GM18505 (cell line): ENCODE data around the gene ALG9.
A peak's percentile ranks its signal among the peaks of the same experiment; 100 is the strongest.

Source experiments
- ATAC-seq: cut with Tn5 transposase; IDR thresholded peaks from one replicate; pipeline ENCODE4 v1.9.1; 2021; ENCODE audit not compliant: unreplicated experiment
- POLR2A ChIP-seq: IDR thresholded peaks from 4 replicates; pipeline ENCODE4 v1.6.1; 2011; ENCODE audit warnings: borderline replicate concordance; ENCODE audit not compliant: insufficient read depth, insufficient read length; ENCODE audit errors: extremely low read depth

ALG9 gene

GRCh38 chr11:111870886-111871692 is at the start of gene ALG9:
ALG9 (minus strand) TSS chr11:111871581; CDS start chr11:111871482, 99 bp downstream.
- peak; percentile 91 for ATAC-seq
- TF ChIP-seq POLR2A = peak; percentile 70

- no peak for TF ChIP-seq POLR2A
- no peak for ATAC-seq
These were observed 49.5 kb upstream of the ALG9 start for GRCh38 chr11:111920908-111921307.

GRCh38 chr11:111918390-111919256 is 47.2 kb upstream of the ALG9 start, which contains the start of gene C11orf52:
C11orf52 (plus strand) TSS chr11:111918913; CDS start chr11:111918973, 60 bp downstream.
- no peak for ATAC-seq
- TF ChIP-seq POLR2A = no peak

GRCh38 chr11:111917788-111918187 is 46.4 kb upstream of the ALG9 start:
- no peak for TF ChIP-seq POLR2A
- no peak for ATAC-seq

- ATAC-seq = no peak
- no peak for TF ChIP-seq POLR2A
These were observed 45.9 kb upstream of the ALG9 start for GRCh38 chr11:111917312-111917711.

GRCh38 chr11:111916768-111917167 is 45.4 kb upstream of the ALG9 start:
- no peak for ATAC-seq
- no peak for TF ChIP-seq POLR2A

GRCh38 chr11:111913997-111914396 is 42.6 kb upstream of the ALG9 start:
- no peak for TF ChIP-seq POLR2A
- no peak for ATAC-seq

- TF ChIP-seq POLR2A = no peak
- ATAC-seq = no peak
These were observed 41.9 kb upstream of the ALG9 start for GRCh38 chr11:111913031-111913861.

GRCh38 chr11:111912535-111912934 is 41.2 kb upstream of the ALG9 start, which contains the start of gene HSPB2:
HSPB2 (plus strand) TSS chr11:111912734; CDS start chr11:111912830, 96 bp downstream.
- TF ChIP-seq POLR2A = no peak
- no peak for ATAC-seq

GRCh38 chr11:111911563-111912401 is 40.4 kb upstream of the ALG9 start, which contains the start of gene CRYAB:
CRYAB (minus strand) TSS chr11:111911770; CDS start chr11:111911724, 46 bp downstream.
- no peak for ATAC-seq
- TF ChIP-seq POLR2A = no peak

GRCh38 chr11:111910676-111911562 is 39.5 kb upstream of the ALG9 start:
- TF ChIP-seq POLR2A = no peak
- ATAC-seq = no peak
